Fibroblast of peridontal ligament (primary cell): ENCODE data around the gene PMAIP1.
"Not testable (repeated sequence)": the region's sequence is repeated elsewhere in the genome, so short reads cannot be mapped to it uniquely, and the experiment has no call there.

ENCODE experiments used
- DNase-seq: peaks from one replicate; pipeline ENCODE4 v3.0.0-alpha.2; 2010; ENCODE audit errors: extremely low read depth

PMAIP1 gene

DNA sequence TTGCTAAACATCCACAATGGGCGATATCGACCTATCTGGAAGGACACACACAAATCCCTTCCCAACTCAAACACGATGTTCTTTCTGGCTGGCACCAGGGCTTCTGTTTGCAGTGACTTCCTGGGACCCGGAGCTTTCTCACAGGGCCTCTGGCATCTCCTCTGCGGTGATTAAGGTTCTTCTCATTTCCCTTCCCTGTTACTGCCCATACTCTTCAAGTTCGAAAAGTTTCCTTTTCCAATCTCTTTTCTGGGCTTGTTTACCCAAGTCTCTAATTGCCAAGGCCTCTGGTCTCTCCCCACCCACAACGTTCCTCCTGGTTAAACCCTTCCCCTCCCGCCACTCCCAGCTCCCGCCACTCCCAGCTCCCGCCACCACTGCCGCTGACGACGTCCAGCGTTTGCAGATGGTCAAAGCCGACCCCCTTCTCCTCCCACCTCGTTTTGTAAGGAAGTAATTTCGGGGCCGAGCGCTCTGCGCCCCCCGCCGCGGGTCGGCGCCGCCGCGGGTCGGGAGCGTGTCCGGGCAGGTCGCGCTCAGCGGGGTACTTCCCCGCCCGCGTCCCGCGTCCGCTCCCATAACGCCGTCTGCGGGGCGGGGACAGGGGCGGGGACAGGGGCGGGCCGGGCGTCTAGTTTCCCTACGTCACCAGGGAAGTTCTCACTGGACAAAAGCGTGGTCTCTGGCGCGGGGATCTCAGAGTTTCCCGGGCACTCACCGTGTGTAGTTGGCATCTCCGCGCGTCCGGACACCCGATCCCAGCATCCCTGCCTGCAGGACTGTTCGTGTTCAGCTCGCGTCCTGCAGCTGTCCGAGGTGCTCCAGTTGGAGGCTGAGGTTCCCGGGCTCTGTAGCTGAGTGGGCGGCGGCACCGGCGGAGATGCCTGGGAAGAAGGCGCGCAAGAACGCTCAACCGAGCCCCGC lies at the start of gene PMAIP1:
PMAIP1 (plus strand) TSS at position 699 of the 924 bp plus-strand sequence; CDS start at position 881, 182 bp downstream.
- peak; percentile 94 for DNase-seq

DNA sequence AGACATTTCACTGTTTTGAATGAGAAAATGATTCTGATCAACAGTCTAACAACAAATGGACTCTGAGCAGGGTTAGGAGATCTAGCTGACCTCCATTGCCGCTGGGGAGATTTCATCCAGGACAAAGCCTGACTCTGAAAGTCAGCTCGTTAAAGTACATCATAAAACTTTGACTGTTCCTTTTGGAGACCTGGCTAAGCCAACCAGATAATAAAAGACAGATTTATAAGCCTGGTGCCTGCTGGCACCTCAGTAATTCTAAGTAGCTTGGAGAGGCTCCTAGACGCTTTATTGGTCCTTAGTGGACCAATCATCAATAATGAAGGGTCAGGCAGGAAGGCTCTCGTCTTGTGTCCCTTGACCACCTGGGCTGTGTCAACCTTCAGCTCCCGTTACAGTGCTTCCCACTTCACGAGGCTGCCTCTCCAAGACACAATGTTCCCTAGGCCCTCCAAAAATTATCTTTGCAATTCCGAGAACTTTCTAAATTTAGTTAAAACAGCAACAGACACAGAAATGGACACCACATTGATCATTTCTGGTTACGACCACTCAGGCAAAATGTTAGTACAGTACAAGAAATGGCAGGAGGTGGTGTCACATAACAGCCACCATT lies 47.9 kb upstream of the PMAIP1 start:
- no peak for DNase-seq

DNA sequence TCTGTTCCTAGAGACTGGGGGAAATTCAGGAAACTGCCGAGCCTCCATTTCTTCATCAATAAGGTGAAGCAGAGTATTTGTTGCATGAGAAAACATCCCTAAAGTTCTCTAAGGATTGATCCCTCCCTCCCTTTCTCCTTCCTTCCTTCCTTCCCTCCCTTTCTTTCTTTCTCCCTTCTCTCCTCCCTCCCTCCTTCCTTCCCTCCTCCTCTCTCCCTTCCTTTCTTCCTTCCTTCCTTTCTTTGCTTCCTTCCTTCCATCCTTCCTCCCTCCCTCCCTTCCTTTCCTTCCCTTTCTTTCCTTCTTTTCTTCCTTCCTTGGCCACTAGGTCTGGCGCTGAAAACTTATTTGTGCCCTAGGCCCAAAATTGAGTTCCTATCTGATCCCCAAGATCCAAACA lies 47.2 kb upstream of the PMAIP1 start:
- DNase-seq = no peak

DNA sequence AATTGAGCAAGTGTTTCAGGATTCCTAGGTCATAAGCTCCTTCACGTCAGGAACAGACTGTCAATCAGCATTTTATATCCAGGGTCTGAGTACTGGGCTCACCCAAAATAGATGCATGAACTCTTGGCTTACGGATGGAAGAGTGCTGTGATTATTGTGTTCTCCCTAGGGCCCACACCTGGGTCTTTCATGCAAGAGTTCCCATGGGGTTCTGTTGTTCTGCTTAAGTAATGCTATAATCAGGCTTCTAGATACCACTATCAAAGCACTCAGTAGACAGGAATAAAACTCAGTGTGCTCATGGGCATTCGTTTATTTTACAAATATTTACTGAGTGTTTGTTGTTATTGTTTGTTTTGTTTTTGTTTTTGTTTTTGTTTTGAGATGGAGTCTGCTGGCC lies 46.4 kb upstream of the PMAIP1 start:
- DNase-seq = no peak

DNA sequence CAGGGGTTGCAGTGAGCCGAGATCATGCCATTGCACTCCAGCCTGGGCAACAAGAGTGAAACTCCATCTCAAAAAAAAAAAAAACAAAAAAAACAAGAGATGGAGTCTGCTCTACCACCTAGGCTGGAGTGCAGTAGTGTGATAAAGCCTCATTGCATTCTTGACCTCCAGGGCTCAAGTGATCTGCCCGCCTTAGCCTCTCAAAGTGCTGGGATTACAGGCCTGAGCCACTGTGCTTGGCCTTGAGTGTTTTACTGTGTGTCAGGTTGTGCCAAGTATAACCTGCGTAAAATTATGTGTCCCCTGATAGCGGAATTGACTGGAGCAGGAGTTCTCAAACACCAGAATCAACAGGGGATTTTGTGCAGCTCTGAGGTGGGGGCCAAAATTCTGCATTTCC lies 45.8 kb upstream of the PMAIP1 start:
- DNase-seq = not testable (repeated sequence)

DNA sequence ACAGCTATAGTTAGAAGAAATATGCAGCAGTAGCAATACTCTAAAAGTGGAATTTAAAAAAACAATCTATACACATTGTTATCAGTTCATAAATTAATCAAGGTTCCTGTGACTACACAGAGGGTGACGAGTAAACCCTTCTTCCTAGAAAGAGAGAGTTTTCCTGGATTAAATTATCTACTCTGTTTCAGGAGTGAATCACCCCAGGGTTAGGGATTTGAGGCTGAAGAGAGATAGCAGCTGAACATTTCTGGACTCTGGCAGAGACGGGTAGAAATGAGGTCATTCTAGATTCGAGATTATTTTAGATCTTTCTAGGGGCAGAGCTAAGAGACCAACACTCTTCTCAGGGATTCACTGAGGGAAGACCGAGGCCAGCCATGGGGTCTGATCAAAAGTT lies 38.8 kb upstream of the PMAIP1 start:
- DNase-seq = peak; percentile 31

DNA sequence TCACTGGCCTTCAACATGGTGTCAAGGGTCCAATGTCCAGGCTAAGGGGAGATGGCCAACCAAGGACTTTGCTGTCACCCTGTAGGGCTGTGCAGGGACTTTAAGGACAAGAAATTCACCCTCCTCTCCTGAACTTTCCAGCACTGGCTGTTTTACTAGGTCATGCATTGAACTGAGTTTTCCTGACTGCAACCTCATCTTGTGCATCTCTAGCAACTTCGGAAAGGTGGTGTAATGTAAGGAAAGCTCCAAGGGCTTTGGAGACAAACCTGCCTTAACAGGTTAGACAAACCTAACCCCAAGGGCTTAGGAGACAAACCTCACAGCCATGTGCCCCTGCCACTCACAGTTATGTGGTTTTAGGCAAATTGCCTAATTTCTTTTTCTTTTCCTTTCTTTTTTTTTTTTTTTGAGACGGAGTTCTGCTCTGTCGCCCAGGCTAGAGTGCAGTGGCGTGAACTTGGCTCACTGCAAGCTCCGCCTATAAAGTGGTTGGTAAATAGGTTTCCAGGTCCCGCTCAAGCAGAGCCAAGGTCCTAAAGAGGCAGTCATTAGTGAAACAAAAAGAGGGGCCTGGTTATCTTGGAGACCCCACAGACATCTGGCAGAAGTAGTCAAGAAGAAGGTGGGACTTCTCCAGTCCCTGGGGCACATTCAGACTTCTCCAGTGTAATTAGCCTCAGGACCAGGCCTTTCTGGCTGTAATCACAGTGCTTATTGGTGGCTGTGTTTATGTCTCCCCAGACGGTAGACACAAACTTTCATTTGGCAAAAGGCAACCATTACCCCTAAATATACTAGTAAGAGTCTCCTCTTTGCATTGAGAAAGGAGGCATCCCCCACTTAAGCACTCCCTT lies 37.6 kb upstream of the PMAIP1 start:
- DNase-seq = no peak

DNA sequence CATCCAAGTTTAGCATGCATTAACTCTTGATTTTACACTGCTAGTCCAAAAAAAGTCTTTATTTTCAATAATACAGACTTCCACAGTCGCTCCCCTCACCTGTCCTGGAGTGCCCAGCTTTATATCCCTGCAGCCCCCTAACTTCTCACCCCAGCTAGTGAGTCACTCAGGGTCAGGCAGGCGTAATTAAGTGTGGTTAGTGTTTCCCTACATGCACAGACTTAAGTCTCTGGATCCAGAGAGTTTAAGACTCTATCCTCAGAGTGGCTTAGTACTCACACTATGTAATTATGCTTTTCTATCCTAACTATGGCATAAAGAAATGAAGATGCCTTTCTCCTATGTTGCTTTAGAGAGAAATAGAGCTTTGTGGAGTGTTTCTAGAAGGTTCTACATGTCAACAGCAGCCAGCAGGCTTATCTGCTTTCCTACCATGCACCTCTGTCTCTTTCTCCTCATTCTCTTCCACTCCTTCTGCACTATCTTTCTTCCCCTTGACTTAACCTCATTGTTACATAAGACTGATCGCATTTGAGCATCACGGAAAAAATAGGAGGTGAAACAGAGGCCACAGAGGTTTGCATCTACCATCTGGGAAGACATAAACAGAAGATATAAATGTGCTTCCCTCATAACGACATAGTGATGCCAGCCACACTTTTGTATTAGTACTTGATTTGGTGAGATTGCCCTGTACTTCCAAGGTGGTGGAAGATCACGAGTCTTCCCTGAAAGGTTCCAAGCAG lies 34.4 kb upstream of the PMAIP1 start:
- DNase-seq = no peak

DNA sequence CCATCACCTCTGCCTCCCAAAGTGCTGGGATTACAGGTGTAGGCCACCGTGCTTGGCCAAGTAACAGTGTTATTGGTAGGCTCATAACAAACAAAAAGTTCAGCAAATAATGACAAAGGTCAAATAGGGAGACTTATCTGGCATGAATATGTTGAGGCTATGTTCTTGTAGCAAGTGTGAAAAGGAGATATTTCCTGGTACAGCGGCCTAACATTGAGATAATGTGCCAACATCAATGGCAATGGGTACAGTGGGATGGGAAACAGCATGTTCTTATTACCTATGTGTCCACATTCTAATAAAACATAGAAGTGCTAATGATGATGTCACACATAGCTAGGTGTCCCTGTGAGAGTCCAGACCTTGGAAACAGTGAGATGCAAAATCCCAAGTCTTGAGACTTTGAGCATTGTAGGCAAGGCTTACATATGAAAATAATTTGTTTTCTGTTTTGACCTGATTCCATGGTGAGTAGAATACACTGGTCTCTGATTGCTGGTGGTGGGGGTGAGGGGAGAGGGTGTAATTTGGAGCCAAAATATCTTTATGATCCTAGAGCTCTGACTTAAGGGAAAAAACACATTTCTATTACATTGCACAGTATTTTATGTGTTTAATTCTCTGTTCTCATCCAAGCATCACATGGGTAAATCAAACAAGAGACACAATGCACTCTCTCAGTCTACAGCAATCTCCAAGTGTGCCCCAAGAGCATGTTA lies 33.1 kb upstream of the PMAIP1 start:
- no peak for DNase-seq

DNA sequence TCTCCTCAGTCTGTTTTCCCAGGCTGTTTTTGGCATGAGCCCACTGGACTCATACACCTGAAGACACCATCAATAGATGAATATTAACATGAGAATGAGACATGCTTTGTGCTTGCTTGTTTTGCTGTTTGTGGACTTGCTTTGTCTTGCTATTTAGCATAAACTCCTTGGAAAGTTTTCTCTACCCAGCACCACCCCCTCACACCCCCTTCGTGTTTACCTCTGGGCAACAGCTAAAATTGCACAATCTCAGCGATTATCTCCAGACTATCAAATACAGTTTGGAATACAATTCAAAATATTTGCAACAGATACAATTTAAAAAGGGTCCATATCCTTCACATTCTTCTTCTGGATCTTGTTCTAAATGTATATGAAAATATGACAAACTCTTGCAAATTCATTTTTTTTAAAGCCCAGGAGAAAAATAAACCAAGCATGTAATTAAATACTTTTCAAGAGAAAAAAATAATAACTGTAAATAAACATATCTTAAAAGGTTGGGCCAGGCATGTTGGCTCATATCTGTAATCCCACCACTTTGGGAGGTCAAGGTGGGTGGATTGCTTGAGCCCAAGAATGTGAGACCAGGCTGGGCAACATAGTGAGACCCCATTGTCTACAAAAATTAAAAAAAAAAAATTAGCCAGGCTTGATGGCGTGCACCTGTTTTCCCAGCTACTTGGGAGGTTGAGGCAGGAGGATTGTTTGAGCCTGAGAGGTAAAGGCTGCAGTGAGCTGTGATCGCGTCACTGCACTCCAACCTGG lies 32.3 kb upstream of the PMAIP1 start:
- DNase-seq = no peak

DNA sequence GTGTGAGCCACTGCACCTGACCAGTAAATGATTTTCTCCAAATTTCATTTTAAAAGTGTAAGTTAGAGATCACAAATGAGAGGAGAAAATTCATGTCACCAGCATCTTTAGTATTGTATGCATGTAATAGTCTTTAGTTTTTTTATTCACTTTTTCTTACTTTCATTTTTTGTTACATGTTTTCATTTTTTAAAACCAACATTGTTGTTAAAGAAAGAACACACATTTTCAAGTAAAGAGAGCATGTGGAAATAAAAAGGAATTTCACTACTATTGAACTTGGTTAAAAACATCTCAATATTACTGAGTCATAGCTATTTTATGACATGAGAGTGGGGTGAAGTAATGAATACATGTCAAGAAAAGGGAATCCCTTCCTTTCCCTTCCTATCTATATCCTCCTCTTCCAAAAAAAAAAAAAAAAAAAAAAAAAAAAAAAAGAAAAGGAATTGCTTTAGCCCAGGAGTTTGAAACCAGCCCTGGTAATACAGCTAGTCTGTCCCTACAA lies 29.1 kb upstream of the PMAIP1 start:
- peak; percentile 67 for DNase-seq

DNA sequence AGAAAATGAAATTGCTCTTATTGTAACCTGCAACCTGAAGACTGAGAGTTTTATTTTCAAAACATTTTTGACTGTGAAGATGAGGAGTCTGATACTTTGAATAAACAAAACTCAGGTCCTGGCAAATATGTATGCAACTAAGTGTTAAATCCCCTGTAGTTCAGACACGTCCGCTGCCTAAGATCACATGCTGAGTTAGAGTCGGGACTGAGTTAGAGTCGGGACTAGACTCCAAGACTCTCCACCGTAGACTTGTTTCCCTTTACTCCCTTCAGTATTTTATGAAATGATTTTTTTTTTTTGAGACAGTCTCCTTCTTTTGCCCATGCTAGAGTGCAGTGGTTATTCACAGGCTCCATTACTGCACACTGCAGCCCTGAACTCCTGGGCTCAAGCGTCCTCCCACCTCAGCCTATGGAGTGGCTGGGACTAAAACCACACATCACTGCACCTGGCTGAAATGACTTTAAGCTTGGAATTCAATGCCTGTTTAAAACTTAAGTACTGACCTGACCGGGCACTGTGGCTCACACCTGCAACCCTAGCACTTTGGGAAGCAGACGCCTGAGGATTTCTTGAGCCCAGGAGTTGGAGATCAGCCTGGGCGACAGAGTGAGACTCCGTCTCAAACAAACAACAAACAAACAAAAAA lies 28.0 kb upstream of the PMAIP1 start:
- DNase-seq = no peak

DNA sequence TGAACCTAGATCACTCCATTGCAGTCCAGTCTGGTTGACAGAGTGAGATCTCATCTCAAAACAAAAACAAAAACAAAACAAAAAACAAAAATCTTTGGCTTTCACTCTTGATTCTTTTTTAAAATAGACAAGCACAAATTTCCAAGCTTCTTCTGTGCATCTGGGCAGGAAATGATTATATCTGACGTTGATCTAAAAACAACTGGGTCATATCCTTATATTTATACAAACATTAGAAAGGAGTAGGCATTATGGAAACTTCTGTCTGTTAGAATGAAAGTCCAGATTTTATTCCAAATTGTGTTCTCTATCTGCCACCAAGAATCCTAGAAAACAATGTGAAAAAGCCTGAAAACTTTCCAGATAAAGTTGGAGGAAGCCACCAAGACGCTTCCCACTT lies 26.2 kb upstream of the PMAIP1 start:
- DNase-seq = peak; percentile 38

DNA sequence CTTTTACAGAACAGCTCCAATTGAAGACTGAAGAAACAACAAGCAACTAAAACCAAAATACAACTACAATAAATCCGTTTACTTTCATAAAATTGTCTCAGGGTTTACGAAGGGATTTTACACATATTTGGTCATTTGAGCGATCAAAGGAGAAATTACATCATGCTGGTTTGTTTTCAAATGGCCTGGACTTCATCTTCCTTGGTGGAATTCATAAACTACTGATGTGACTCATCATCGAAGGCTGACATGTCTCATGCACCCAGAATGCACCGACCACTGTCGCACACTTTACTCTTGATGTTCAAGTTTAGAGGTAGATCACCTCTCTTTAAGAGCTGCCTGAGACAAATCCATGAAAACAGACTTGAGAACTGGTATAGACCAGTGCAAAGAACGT lies 25.6 kb upstream of the PMAIP1 start:
- peak; percentile 93 for DNase-seq

DNA sequence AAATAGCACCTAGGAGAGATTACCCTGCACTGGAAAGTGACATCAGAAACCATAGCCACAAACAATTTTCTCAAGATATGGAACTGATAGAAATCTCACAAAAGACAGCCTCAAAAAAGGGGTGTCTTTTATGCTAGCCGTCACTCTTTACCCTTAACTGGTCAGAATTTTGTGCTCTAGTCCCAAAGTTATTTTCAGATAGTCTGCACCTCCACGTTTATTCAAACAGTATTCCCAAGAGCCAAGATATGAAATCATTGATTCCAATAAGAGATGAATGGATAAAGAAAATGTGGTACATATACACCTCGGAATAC lies 23.5 kb upstream of the PMAIP1 start:
- no peak for DNase-seq

DNA sequence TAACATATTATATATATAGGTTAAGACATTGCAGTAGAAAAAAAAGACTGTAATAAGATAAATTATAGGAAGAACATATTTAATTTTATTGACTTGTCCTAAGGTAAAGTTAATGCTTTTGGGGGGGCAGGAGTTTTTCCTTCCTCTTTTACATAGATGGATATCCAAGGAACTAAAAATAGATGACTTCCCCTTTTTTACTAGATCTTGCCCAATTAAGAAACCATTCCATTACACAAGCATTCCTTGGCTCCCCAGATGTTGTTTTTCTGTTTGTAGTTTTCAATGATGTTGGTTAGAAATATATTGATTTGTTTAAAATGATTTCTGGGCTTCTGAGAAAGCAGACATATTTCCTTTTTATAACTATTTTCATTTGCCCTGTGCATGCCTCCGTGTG lies 22.4 kb upstream of the PMAIP1 start:
- peak; percentile 49 for DNase-seq

DNA sequence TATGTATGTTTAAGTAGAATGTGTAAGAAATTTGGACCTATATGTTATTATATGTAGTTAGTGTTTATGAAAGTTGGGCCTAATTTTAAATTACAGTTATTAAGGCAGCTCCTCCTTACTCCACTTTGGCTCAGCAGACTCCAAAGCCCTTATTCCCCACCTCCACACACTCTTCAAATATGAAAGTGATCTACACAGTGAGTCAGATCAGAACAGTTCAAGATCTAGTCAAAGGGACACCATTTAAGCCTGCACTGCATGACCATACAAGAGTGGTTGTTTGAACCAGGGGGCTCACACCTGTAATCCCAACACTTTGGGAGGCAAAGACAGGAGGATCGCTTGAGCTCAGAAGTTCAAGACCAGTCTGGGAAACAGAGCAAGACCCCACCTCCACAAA lies 21.2 kb upstream of the PMAIP1 start:
- peak; percentile 41 for DNase-seq

DNA sequence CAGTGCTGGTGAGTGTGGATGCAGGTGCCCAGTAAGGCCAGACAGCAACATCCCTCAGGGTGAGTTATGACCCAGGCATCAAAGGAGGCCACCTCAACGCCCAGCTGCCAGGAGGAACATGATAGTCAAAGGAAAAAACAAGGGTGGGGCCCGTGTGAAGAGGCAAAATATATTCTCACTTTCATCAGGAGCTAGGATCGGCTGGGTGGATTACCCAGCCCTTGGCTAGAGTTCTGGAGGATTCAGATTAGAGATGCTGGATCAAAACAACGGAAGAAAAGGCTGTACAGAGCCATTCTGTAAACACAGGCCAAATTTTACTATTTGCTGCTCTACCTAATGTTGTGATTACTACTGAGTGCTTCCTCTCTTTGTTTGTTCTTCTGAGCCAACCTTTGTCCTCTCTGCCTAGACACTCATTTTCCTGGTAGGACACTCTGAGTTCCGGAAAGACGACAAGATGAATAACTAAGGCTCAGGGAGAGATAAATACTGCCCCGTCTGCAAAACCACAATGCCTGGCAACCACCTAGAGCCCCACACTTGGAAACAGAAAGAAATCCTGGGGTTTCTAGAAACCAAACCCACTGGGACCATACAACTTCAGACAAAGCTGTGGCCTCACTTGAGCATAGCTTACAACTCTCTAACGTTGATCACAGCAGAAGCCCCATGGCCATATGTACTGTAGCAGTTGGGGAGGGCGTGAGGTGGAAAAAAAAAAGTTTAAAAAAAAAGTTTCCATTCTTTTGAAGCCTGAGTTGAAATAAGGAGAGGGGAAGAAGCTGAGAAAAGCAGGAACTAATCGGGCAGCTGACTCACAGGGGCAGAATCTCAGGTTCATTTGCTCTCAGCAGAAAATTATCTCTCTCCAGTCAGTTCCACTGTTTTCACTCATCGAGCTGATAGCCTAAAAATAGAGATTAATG lies 17.8 kb upstream of the PMAIP1 start:
- peak; percentile 78 for DNase-seq
